NCI-H2107 (cell line): Measurements from ENCODE around the gene OR52E4.

Experiments used
- DNase-seq: peaks from one replicate; lab custom pipeline; 2025; lab: John Stamatoyannopoulos, UW

The OR52E4 gene

DNA sequence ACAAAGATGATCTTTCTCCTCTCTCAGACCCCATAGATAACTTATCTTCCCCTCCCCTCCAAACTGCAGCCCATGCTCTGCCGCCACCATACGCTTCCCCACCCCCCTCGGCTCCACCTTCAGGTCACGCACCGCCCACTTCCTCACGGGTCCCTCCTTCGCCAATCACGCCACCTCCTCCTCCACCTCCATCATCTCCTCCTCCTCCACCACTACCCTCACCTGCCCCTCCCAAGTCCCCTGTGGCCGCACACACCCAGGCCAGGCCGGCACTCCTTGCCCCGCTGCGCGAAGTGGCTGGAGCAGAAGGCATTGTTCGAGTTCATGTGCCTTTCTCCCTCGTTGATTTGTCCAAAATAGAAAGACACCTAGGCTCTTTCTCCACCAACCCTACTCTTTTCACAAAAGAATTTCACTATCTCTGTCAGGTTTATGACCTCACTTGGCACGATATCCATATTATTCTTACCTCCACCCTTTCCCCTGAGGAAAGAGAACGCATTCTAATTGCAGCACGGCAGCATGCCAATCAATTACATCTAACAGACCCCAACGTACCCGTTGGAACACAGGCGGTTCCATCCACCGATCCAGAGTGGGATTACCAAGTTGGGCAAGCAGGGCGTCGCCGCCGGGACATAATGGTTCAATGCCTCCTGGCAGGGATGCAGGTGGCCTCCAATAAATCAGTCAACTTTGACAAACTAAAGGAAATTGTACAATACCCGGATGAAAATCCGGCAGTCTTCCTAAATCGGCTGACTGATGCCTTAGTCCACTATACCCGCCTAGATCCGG, 49.3 kb downstream of the OR52E4 start:
- no peak for DNase-seq

DNA sequence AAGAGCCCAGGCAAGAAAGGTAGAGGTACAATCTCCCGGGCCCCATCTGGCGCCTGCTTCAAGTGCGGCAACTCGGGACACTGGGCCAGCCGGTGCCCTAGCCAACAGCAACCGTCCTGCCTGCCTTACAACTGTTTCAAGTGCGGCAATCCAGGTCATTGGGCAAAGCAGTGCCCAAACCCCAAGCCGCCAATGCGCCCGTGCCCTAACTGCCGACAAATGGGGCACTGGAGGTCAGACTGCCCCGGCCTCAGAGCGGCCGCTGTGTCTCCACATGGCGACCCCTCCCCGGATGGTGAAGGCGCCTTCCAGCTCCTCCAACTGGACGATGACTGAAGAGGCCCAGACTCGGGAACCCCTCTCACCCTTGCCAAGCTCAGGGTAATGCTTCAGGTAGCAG, 50.2 kb downstream of the OR52E4 start:
- DNase-seq: no peak

DNA sequence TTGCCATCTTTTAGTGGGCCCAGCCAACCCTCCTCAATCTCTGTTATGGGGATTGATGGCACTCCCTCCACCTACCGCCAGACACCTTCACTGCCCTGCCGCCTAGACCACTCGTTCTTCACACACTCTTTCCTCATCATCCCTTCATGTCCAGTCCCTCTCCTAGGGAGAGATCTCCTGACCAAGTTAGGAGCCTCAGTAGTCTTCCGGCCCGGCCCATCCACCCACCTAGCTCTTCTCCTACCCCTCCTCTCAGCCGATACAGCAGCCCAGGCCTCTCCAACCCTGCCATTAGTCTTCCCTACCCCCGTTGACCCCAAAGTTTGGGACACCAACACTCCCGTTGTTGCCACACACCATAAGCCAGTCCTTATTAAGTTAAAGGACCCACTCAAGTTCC, 50.6 kb downstream of the OR52E4 start:
- no peak for DNase-seq

DNA sequence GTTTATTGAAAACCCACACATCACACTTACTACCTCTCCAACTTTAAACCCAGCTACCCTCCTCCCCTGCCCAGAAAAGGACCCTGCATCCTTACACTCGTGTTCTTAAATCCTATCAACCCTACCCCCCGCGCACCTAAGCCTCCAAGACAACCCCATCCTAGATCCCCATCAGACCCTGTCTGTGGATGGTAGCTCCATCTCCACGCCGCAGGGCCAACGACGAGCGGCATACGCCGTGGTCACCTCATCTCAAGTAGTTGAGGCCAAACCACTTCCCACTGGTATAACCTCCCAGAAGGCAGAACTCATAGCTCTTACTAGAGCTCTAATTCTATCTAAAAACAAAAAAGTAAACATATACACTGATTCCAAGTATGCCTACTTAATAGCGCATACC, 52.2 kb downstream of the OR52E4 start:
- DNase-seq: no peak

DNA sequence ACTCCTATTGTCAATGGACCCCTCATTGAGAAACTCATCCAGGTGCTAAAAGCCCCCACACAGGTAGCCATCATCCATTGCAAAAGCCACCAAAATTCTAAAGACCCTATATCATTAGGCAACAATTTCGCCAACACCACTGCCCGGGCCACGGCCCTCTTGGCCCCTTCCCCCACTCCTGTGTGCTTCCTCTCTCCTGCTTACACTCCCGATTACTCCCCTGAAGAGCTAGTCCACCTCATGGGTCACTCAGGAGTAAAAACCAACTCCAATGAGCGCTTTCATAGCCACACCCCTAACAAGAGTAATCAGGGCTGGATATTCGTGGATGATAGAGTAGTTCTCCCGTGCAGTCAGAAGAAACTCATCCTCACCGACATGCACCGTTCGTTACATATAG, 52.7 kb downstream of the OR52E4 start:
- DNase-seq: no peak
